NCI-H510A (cell line): ENCODE measurements around the gene ACR.
"Not testable (repeated sequence)": the region's sequence is repeated elsewhere in the genome, so short reads cannot be mapped to it uniquely, and the experiment has no call there.

ENCODE experiments used
- DNase-seq: peaks from one replicate; lab custom pipeline; 2025; lab: John Stamatoyannopoulos, UW

ACR gene

DNA sequence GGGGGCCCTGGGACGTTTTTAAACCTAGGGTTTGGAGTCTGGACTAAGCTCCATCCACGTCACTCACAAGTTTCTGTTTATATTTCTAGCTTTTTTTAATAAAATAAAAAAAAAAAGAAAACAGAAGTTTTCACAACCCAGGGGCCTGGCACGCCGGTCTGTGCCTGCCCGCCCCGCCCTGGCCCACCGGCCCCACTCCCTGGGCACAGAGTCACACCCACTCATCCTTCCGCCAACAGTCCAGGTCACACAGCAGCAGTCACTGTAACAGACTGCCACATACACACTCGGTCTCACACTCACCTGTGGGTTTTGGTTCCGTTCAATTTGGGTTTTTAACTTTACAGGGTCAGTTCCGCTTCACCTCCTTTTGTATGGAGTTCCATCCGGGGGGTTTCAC is 5.3 kb upstream of the ACR start:
- no peak for DNase-seq

- DNase-seq = no peak
Observed at GRCh38 chr22:50733521-50734342, 4.3 kb upstream of the ACR start.

DNA sequence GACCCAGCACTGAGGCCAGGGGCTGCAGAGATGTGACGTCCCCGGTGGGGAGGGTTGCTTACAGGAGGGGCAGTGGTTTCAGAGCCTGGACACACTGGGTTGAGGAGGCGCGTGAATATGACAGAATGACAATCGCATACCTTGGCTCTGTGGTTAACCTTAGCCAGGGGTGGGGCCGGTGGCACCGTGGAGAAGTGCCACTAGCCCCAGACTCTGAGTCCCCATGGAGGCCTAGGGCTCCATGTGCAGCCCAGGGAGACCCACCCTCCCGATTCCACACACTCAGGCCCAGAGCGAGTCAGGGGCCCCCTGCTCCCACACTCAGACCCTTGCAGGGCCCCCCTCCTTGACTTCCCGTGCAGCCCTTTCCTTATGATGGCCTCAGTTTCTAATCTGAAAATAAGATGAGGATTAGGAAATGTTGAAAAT is 3.6 kb upstream of the ACR start:
- DNase-seq = no peak

DNA sequence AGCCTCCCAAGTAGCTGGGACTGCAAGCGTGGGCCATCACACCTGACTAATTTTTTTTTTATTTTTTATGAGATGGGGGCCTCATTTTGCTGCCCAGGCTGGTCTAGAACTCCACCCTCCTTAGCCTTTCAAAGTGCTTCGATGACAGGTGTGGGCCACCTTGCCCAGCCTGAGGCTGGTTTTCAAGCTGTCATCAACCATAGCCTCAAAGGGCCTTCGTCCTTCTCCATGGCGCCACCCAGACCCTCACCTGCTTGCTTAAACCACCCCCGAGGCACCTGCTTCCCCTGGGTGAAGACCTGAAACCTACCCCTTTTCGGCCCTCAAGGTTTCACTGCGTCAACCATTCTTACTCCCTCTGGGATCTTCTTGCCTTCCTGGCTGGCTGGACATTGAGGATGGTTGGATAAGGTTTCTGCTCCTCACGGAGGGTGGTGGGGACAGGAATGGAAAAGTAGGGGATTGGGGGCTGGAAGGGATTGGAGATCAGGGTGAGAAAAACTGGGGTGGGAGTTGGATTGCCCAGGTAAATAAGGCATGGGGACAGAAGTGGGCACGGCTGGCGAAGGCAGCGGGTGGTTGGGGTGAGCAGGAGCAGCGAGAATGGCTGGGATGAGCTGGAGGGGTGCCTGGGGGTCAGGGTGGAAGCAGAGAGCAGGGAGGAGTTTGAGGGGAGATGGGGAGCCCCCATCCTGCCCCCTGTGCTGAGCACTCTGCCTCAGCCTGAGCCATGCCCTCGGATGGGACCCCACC is 2.8 kb upstream of the ACR start:
- DNase-seq = no peak

- no peak for DNase-seq
Observed at GRCh38 chr22:50735739-50736030, 2.3 kb upstream of the ACR start.

DNA sequence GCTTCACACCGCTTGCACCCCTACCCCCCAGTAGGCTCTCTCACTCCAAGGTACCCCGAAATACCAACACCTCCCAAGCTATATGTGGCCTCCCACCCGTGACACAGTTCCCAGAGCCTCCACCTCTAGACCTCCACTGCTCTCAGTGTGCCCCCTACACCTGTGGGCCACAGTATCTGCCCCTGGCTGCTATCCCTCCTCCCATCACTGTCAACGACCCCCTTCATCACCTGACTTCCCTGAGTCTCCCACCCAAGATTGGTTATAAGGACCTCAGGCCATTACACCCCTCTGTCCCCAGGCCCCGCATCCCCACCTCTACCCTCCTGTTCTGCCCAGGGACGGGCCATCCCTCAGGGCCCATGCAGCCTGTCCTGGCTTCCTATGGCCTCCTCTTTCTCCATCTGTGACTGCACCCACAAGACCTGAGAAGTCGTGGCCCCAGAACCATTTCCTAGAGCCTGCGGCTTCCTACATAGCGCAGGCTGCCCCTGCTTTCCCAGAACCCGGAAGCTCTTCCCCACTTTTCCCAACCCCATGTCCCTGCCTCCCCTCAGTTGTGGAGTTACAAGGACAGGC is 734 bp downstream of the ACR start:
- no peak for DNase-seq

- DNase-seq = no peak
Observed at GRCh38 chr22:50739279-50739691, 1.3 kb downstream of the ACR start.

DNA sequence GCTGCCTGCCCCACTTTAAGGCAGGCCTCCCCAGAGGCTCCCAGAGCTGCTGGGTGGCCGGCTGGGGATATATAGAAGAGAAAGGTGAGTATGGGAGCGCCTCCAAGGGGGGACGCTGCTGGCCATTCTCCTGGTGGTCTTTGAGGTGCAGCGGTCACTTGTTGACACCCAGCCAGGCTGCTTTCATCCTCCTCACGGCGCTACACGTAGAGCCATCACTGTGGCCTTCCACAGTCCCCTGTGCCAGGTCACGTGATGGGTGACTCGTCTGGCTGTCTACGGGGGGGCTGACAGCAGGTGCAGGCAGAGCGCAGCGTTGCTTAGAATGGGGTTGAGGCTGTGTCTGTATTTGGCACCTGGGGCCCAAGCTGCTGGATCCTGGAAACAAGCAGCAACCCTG is 1.9 kb downstream of the ACR start:
- peak; percentile 26 for DNase-seq

- DNase-seq = not testable (repeated sequence)
Observed at GRCh38 chr22:50740714-50741113, 2.7 kb downstream of the ACR start.

DNA sequence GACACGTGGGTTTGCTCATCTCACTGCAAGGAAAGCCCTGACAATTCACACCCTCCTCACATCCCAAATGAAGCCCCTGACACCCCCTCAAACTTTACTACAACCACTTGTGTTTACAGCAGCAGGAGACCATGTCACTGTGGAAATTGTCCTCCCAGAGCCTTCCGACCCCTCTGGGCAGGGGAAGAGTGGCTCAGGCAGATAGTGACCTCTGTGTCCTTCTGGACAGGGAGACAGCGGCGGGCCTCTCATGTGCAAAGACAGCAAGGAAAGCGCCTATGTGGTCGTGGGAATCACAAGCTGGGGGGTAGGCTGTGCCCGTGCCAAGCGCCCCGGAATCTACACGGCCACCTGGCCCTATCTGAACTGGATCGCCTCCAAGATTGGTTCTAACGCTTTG is 6.4 kb downstream of the ACR start:
- DNase-seq = not testable (repeated sequence)

- not testable (repeated sequence) for DNase-seq
Observed at GRCh38 chr22:50747521-50747920, 9.5 kb downstream of the ACR start.

DNA sequence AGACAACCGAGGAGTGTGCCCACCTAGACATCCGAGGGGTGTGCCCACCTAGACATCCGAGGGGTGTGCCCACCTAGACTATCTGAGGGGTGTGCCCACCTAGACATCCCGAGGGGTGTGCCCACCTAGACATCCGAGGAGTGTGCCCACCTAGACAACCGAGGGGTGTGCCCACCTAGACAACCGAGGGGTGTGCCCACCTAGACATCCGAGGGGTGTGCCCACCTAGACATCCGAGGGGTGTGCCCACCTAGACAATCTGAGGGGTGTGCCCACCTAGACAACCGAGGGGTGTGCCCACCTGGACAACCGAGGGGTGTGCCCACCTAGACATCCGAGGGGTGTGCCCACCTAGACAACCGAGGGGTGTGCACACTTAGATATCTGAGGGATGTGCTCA is 10.6 kb downstream of the ACR start:
- DNase-seq = not testable (repeated sequence)

DNA sequence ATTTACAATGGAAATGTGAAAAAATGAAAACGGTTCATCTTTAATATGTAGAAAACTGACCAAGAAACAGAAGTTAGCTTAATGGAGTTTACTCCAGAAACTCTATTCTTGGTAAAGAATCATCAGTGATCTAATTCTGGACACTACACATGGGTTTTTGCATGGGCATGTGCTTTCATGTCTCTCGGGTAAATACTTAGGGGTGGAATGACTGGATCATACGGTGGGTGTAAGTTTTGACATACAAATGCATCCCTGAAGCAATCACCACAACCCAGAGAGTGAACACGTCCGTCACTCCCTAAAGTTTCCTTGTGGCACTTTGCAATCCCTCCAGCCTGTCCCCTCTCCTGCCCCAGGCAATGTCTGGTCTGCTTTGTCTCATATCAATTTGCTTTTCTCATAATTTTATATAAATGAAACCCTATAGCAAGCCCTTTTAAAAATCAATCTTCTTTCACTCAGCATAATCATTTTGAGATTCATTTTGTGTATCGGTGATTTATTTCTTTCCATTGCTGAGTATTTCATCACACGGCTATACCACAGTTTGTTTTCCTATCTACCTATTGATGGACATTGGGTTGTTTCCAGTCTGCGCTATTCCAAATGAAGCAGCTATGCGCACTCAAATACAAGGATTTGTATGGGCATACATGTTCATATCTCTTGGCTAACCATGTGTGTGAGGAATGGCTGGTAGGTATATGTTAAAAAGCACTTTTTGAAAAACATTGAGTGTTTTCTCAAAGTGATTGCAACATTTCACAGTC is 11.5 kb downstream of the ACR start:
- DNase-seq = not testable (repeated sequence)

DNA sequence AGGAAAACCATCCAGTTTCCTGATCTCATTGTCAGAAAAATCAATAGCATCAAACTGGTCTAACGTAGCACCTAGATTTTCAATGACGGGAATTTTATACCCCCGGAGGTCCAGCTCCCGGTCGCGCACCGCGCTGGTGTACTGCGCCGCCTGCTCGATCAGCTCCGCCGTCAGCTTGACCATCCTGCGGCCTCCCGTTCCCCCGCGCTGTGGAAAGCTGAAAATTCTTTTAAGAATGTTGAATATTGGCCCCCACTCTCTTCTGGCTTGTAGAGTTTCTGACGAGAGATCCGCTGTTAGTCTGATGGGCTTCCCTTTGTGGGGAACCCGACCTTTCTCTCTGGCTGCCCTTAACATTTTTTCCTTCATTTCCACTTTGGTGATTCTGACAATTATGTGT is 17.2 kb downstream of the ACR start:
- not testable (repeated sequence) for DNase-seq

GRCh38 chr22:50756406-50756805 is 18.4 kb downstream of the ACR start:
- not testable (repeated sequence) for DNase-seq

GRCh38 chr22:50756949-50757491 is 19.0 kb downstream of the ACR start:
- DNase-seq = not testable (repeated sequence)

DNA sequence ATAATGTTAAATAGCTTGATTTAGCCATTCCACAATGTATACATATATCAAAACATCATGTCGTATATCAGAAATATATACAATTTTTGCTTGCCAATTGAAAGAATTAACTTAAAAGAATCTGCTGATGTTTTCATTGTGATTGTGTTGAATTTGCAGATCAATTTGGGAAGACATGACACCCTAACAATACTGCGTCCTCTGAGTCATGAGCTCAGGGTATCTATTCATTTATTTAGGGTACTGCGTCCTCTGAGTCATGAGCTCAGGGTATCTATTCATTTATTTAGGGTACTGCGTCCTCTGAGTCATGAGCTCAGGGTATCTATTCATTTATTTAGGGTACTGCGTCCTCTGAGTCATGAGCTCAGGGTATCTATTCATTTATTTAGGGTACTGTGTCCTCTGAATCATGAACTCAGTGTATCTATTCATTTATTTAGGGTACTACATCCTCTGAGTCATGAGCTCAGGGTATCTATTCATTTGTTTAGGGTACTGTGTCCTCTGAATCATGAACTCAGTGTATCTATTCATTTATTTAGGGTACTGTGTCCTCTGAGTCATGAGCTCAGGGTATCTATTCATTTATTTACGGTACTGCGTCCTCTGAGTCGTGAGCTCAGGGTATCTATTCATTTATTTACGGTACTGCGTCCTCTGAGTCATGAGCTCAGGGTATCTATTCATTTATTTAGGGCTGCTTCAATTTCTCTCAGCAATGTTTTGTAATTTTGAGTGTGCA is 21.8 kb downstream of the ACR start:
- not testable (repeated sequence) for DNase-seq

GRCh38 chr22:50761829-50762228 is 23.8 kb downstream of the ACR start:
- not testable (repeated sequence) for DNase-seq

DNA sequence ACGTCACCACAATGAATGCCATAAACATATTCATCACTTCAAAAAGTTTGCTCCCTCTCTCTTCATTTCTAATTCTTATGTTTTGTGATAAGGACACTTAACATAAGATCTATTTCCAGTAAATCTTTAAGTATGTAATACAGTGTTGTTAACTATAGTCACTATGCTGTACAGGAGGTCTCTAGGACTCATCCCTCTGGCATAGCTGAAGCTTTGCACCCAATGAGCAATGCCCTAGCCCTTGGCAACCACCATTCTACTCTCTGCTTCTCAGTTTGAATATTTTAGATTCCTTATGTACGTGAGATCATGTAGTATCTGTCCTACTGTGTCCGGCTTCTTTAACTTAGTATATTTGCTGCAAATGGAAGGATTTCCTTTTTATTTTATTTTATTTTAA is 26.3 kb downstream of the ACR start:
- DNase-seq = not testable (repeated sequence)

DNA sequence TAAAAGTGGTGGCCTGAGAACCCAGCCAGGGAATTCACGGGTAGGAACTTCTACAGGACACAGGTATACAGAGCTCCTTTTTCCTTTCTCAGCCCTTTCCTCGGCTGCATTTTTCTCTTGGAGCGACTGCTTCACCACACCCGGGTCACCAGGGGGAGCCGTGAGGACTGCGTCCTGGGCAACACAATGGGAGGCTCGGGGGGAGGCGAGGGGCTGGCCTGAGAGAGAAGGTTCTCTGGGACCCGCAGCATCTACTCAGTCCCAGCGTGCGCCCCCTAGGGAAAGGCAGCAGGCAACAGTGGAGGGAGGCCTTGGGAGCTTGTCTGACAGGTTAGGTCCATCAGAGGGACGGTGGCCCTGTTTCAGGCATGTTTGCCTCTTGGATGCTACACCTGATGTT is 37.1 kb downstream of the ACR start:
- peak; percentile 45 for DNase-seq

- DNase-seq = not testable (repeated sequence)
Observed at GRCh38 chr22:50777631-50778030, 39.6 kb downstream of the ACR start.
